NCI-H2196 treated with DMSO at 0.1 percent for 48 hours (cell line): Measurements from ENCODE around the gene GLIPR1L1.
A peak's percentile ranks its signal among the peaks of the same experiment; 100 is the strongest.
"Not testable (repeated sequence)": the region's sequence is repeated elsewhere in the genome, so short reads cannot be mapped to it uniquely, and the experiment has no call there.

Experiments
- DNase-seq: peaks from one replicate; lab custom pipeline; 2025; ENCODE audit not compliant: unreplicated experiment; lab: John Stamatoyannopoulos, UW

Gene GLIPR1L1, protein sequence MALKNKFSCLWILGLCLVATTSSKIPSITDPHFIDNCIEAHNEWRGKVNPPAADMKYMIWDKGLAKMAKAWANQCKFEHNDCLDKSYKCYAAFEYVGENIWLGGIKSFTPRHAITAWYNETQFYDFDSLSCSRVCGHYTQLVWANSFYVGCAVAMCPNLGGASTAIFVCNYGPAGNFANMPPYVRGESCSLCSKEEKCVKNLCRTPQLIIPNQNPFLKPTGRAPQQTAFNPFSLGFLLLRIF

GRCh38 chr12:75334384-75335030 lies at the start of gene GLIPR1L1:
TSS of gene GLIPR1L1 (plus strand) at chr12:75334670. CDS start at chr12:75334729, 59 bp downstream.
- no peak for DNase-seq

DNA sequence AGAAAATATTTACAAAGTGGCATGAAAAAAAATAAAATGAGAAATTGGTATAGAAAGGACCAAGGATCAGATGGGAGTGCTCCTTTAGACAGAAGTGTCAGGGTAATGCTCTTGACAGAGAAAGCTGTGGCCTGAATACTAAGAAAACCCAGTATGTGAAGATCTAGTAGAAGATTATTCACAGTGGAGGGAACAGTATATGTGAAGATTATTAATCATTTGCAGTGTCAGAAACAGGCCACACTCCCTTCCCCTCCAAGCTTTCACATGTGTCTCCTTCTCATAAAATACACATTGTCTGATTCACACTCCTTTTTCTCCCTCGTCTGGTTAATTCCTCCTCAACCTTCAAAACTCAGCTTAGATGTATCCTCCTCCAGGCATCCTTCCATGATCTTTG lies 45.6 kb upstream of the GLIPR1L1 start:
- DNase-seq: no peak

DNA sequence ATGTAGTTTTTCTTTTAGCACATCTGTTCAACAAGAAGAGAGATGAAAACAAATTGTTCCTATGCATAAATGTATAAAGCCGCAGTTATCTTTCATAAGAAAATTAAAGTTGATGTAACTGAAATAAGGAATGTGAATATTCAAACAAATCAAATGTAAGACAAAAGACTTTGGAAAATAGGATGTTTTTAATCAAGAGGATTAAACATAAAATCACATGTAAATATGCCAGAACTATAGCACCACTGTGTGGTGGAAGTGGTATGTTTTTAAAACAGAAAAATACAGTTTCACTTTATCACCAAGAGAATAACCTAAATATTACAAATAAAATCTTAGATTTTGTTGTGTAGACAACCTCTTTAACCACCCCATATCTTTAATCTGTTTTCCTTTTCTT lies 44.7 kb upstream of the GLIPR1L1 start:
- no peak for DNase-seq

- DNase-seq: no peak
Measured at GRCh38 chr12:75291014-75291413, 43.5 kb upstream of the GLIPR1L1 start.

GRCh38 chr12:75294336-75294735 lies 40.1 kb upstream of the GLIPR1L1 start:
- no peak for DNase-seq

DNA sequence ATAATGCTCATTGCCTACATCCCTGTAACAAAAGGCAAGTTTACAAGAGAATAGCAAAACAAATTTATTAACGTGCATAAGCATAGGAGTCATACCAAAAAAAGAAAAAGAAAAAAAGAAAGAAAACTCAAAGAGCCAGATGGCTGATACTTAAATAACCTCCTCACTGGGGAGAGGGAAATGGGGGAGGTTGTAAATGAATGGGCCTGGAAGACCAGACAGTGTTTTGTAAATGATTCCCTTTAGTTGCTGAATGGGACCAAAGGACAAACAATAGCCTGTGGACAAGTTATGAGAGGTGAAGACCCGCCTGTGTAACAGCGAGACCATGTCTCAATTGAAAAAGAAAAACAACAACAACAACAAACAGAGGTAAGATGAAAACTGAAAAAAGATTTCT lies 39.7 kb upstream of the GLIPR1L1 start:
- DNase-seq: no peak

- DNase-seq: no peak
Measured at GRCh38 chr12:75302225-75302624, 32.2 kb upstream of the GLIPR1L1 start.

- DNase-seq: no peak
Measured at GRCh38 chr12:75302781-75303180, 31.7 kb upstream of the GLIPR1L1 start.

DNA sequence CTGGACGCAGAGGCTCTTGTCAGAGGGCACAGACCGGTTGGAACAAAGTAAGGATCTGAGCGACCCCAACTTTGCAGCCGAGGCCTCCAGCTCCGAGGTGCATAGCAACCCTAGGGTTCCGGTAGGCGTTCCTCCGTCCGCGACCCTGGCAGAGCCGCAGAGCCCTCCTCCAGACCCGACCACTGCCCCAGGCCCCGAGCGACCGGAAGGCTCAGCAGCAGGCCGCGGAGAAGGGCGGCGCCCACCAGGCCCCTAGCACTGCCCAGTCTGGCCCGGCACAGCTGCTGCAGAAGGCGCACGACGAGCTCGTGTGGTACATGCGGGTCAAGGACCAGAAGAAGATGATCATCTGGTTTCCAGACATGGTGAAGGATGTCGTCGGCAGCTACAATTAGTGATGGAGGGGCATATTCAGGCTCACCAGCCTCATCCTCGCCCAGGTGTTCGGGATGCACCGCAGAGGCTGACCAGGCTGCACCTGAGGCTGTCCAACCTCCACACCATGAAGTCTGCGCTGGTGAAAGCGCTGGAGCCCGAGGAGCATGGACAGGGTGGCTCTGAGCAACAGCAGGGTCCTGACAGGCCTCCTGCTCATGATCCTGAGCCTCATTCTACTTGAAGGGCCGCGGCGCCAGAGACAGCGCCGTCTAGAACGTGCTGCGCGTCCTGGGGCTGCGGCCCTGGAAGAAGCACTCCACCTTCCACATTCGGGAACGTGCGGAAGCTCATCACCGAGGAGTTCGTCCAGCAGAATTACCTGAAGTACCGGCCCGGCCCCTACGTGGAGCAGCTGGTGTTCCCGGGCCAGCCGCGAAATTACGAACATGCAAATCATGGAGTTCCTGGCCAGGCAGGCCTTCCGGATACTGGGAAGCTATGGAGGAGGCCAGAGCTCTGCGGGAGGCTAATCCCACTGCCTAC lies 28.8 kb upstream of the GLIPR1L1 start:
- DNase-seq: no peak

GRCh38 chr12:75308279-75308678 lies 26.2 kb upstream of the GLIPR1L1 start:
- no peak for DNase-seq

- DNase-seq: no peak
Measured at GRCh38 chr12:75311369-75311768, 23.1 kb upstream of the GLIPR1L1 start.

DNA sequence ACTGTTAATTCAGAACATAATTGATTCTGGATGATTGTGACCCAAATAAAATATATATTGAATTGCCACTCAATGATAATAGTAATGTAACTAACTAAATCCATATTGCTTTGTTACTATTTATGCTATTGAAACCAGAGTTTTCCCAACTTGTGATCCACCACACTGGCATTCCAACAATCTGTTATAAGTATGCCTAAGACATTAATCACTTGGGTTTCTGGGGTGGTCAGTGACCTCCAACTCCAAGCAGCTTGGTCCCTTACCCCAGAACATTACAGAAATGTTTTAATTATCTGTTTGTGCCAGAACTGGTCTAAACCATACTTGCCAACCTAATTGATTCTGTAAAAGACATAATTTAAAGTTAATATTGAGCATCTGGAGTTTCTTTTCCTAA lies 19.0 kb upstream of the GLIPR1L1 start:
- DNase-seq: no peak

- no peak for DNase-seq
Measured at GRCh38 chr12:75317784-75318183, 16.7 kb upstream of the GLIPR1L1 start.

GRCh38 chr12:75322464-75322863 lies 12.0 kb upstream of the GLIPR1L1 start:
- DNase-seq: no peak

GRCh38 chr12:75323663-75324062 lies 10.8 kb upstream of the GLIPR1L1 start:
- no peak for DNase-seq

GRCh38 chr12:75327642-75328041 lies 6.8 kb upstream of the GLIPR1L1 start:
- DNase-seq: no peak

DNA sequence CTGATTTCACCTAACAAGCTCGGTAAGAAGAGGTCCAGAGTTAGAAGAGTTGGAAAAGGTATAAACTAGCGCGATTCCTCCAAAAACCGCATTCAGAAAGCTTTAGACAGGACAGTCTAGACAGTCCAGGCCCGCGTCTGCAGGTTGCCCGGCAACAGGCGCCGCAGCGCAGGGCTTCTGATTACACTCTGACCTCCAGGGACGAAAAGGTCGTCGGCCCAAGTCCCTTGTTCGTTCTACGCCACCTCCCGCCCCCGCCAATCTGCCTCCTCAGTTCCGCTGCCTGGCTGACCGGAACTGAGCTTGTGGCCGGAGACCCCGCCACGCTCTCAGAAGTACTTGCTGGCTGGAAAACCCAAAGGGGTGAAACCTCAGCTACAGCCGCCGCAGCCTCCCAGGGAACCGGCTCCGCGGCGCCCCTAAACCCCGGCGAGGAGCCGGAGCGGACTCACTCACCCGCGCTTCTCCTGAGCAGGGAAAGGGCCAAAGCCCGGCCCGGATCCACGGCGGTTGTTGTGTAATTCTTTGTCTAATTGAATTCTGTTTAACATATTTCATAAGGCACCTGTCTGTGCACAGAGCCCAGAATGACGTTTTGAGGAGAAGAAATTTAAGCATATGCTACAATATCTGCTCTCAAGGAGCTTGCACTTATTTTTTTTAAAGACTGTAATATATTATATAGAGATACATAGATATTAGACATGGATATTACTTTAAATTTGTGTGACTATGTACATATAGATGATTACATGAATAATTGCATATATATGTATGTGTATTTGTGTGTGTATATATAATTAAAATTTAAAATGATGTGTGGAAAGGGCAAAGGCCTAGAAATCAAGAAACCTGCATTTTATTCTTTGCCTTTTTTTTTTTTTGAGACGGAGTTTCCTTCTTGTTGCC lies 4.3 kb upstream of the GLIPR1L1 start, which contains the start of gene CAPS2:
Gene CAPS2 (minus strand): TSS at position 407 of the 909 bp plus-strand sequence. CDS start 3,826 bp downstream, outside the sequence.
- DNase-seq: peak; percentile 80

DNA sequence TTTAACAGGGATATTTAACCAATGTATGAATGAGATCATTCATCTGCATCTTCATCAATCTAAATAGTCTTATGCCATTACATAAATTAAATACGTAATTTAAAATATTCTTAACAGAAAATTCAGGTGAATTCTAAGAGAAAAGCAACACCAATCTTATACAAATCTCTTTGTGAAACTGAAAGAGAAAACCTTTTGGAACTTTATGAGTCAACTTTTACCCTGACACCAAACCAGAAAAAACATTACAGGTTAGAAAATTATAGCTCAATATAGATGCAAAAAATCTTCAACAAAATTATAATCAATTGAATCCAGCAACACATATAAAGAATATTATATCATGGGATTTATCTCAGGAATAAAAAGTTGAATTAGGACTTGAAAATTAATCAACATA lies 3.4 kb downstream of the GLIPR1L1 start:
- DNase-seq: no peak

DNA sequence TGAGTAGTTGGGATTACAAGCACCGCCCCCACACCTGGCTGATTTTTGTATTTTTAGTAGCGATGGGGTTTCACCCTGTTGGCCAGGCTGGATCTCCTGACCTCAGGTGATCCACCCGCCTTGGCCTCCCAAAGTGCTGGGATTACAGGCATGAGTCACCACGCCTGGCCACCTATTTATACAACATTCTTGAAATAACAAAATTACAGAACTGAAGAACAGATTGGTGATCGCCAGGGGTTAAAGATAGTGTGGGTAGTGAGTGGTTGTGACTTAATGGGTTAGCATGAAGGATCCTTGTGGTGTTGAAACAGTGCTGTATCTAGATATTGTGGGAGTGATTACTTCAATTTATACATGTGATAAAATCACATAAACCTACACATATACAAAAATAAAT lies 7.4 kb downstream of the GLIPR1L1 start:
- no peak for DNase-seq

DNA sequence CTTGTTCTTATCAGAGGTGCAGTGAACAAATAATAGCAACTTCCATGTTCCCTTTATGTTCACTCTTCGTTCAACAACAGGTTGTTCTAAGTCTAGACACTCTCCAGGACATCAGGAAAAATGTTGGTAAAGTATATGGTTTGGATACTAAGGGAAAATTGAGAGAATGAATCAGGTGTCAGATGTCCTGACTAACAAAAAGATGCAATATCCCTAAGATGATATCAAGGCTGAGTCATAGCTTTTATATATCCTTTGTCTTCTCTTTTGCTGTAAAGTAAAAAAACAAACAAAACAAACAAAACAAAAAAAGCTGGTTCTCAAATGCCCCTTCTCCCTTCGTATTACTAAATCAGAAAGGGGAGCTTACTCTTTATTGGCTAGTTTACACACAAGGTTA lies 11.1 kb downstream of the GLIPR1L1 start:
- no peak for DNase-seq

- DNase-seq: not testable (repeated sequence)
Measured at GRCh38 chr12:75346215-75346614, 11.7 kb downstream of the GLIPR1L1 start.
